HepG2 (cell line): Measurements from ENCODE around the gene PKIG. TPM values are rescaled to one million over a fixed set of nuclear protein-coding genes. Genes with fewer than 3 reads are reported as not detected.

ENCODE experiments used
- CC2D1A ChIP-seq: sonication (generic); formaldehyde crosslinking; IDR thresholded peaks from 2 replicates; pipeline ENCODE4 v1.8.1; 2023; ENCODE audit warnings: mild to moderate bottlenecking, missing genetic modification reagents
- ELF1 ChIP-seq: sonication (generic); formaldehyde crosslinking; IDR thresholded peaks from 2 replicates; pipeline ENCODE4 v1.4.0; 2020; ENCODE audit warnings: missing genetic modification reagents
- HDAC1 ChIP-seq: sonication (generic); formaldehyde crosslinking; IDR thresholded peaks from 2 replicates; pipeline ENCODE4 v1.5.1; 2020; ENCODE audit warnings: mild to moderate bottlenecking, missing genetic modification reagents
- HMG20A ChIP-seq: IDR thresholded peaks from 2 replicates; pipeline ENCODE4 v1.6.1; 2016; ENCODE audit warnings: borderline replicate concordance
- HNRNPLL ChIP-seq: fragments of 200-400 bp; formaldehyde crosslinking; IDR thresholded peaks from 2 replicates; pipeline ENCODE4 v1.6.1; 2017; ENCODE audit warnings: mild to moderate bottlenecking, low read depth, low read length; ENCODE audit not compliant: poor library complexity, severe bottlenecking
- RAD21 ChIP-seq: fragments of 450-650 bp; formaldehyde crosslinking; IDR thresholded peaks from 2 replicates; pipeline ENCODE4 v1.5.0; 2020; ENCODE audit warnings: mild to moderate bottlenecking
- SMARCE1 ChIP-seq: fragments of 450-650 bp; IDR thresholded peaks from 2 replicates; pipeline ENCODE4 v1.6.1; 2017; ENCODE audit warnings: borderline replicate concordance
- SOX6 ChIP-seq, 2 experiments: fragments of 450-650 bp in 1 of 2; sonication (generic) in 1 of 2; formaldehyde crosslinking in 1 of 2; IDR thresholded peaks; 2 replicates each; pipeline versions ENCODE4 v1.4.0 to v1.6.1; 2017 to 2020; ENCODE audit warnings: antibody characterized with exemption in 1 of 2, mild to moderate bottlenecking in 1 of 2, missing genetic modification reagents in 1 of 2
- ZNF12 ChIP-seq: sonication (generic); formaldehyde crosslinking; IDR thresholded peaks from 2 replicates; pipeline ENCODE4 v1.5.0; 2020; ENCODE audit warnings: missing genetic modification reagents
- ZNF160 ChIP-seq: sonication (generic); formaldehyde crosslinking; IDR thresholded peaks from 2 replicates; pipeline ENCODE4 v1.8.0; 2022; ENCODE audit warnings: mild to moderate bottlenecking, inconsistent platforms, missing genetic modification reagents
- ZNF33A ChIP-seq: sonication (generic); formaldehyde crosslinking; IDR thresholded peaks from 2 replicates; pipeline ENCODE4 v1.5.1; 2020; ENCODE audit warnings: missing genetic modification reagents, mild to moderate bottlenecking, moderate library complexity, borderline replicate concordance
- ZNF343 ChIP-seq: sonication (generic); formaldehyde crosslinking; IDR thresholded peaks from 2 replicates; pipeline ENCODE4 v1.4.0; 2020; ENCODE audit warnings: mild to moderate bottlenecking, missing genetic modification reagents
- ZNF598 ChIP-seq: sonication (generic); formaldehyde crosslinking; IDR thresholded peaks from 2 replicates; pipeline ENCODE4 v1.5.1; 2020; ENCODE audit warnings: mild to moderate bottlenecking, missing genetic modification reagents, borderline replicate concordance
- ZNF883 ChIP-seq: sonication (generic); formaldehyde crosslinking; IDR thresholded peaks from 2 replicates; pipeline ENCODE4 v1.5.1; 2020; ENCODE audit warnings: mild to moderate bottlenecking, missing genetic modification reagents; ENCODE audit errors: not compliant biosample characterization
- polyA plus RNA-seq, 8 experiments: library from polyadenylated mRNA; depleted of rRNA in 3 of 8; stranded (reverse) in 7 of 8; unstranded in 1 of 8; fragments of >200 nt; fragmentation: Illumina TruSeq in 4 of 8; extraction: Trizol in 4 of 8; gene quantifications; 2 replicates each; pipeline versions ENCODE4 v1.2.1 to v1.2.3, GENCODE V29; 2011 to 2016; ENCODE audit warnings: low read depth in 4 of 8, missing spikeins in 1 of 8, mixed read lengths in 1 of 8; ENCODE audit not compliant: insufficient read depth in 1 of 8
- total RNA-seq, 5 experiments: library from RNA; depleted of rRNA; stranded (reverse); fragments of >200 nt; fragmentation: Illumina TruSeq; extraction: Trizol; gene quantifications; 2 replicates each; pipeline ENCODE4 v1.2.3, GENCODE V29; 2016; ENCODE audit warnings: low read depth in 1 of 5
- TF ChIP-seq, protein P1 (sequence below): sonication (generic); formaldehyde crosslinking; conservative IDR thresholded peaks from 2 replicates; pipeline ENCODE4 v1.8.0; 2022; ENCODE audit warnings: low read depth, missing genetic modification reagents
- TF ChIP-seq, protein P2 (sequence below): sonication (generic); formaldehyde crosslinking; IDR thresholded peaks from 2 replicates; pipeline ENCODE4 v1.4.0; 2020; ENCODE audit warnings: missing genetic modification reagents, borderline replicate concordance
- TF ChIP-seq, protein P3 (sequence below): sonication (generic); formaldehyde crosslinking; IDR thresholded peaks from 2 replicates; pipeline ENCODE4 v1.4.0; 2020; ENCODE audit warnings: mild to moderate bottlenecking, missing genetic modification reagents
- TF ChIP-seq, protein P4 (sequence below): sonication (generic); formaldehyde crosslinking; IDR thresholded peaks from 2 replicates; pipeline ENCODE4 v1.4.0; 2020; ENCODE audit warnings: mild to moderate bottlenecking, missing genetic modification reagents
- TF ChIP-seq, protein P5 (sequence below): sonication (generic); formaldehyde crosslinking; IDR thresholded peaks from 2 replicates; pipeline ENCODE4 v1.5.0; 2020; ENCODE audit warnings: mild to moderate bottlenecking, missing genetic modification reagents

Gene PKIG
- total and polyA plus RNA-seq, 2 of the 13 experiments (the other 11 are each of a cell fraction or from before 2014, with no cell fraction given): 30.8 to 44.5 TPM

DNA sequence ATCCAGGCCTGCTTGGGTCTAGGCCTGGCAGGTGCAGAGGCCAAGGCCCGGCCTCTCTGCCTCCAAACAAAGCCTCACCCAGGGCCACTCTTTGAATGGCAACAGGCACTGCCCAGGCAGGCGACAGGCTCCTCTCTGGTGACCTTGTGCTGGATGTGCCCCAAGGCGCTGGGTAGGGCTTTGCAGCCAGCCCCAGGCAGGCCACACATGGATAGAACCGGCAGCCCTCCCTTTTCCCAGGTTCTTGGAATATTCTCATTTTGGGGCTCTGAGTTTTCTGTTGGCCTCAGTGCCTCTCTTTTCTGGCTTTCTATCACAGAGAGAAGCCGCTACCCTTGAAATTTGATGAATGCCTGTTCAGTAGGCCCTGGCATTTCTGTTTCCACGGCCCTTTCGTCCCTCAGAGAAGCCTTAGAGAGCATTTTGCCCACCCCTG lies 18.9 kb downstream of the PKIG start (continued):
- TF ChIP-seq ZNF343 (CRISPR knock-in tag): no peak
- TF ChIP-seq, protein P1, sequence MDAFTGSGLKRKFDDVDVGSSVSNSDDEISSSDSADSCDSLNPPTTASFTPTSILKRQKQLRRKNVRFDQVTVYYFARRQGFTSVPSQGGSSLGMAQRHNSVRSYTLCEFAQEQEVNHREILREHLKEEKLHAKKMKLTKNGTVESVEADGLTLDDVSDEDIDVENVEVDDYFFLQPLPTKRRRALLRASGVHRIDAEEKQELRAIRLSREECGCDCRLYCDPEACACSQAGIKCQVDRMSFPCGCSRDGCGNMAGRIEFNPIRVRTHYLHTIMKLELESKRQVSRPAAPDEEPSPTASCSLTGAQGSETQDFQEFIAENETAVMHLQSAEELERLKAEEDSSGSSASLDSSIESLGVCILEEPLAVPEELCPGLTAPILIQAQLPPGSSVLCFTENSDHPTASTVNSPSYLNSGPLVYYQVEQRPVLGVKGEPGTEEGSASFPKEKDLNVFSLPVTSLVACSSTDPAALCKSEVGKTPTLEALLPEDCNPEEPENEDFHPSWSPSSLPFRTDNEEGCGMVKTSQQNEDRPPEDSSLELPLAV (CRISPR knock-in tag): no peak
- TF ChIP-seq, protein P2, sequence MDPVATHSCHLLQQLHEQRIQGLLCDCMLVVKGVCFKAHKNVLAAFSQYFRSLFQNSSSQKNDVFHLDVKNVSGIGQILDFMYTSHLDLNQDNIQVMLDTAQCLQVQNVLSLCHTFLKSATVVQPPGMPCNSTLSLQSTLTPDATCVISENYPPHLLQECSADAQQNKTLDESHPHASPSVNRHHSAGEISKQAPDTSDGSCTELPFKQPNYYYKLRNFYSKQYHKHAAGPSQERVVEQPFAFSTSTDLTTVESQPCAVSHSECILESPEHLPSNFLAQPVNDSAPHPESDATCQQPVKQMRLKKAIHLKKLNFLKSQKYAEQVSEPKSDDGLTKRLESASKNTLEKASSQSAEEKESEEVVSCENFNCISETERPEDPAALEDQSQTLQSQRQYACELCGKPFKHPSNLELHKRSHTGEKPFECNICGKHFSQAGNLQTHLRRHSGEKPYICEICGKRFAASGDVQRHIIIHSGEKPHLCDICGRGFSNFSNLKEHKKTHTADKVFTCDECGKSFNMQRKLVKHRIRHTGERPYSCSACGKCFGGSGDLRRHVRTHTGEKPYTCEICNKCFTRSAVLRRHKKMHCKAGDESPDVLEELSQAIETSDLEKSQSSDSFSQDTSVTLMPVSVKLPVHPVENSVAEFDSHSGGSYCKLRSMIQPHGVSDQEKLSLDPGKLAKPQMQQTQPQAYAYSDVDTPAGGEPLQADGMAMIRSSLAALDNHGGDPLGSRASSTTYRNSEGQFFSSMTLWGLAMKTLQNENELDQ: no peak
- no peak for TF ChIP-seq ZNF883 (CRISPR knock-in tag)
- TF ChIP-seq, protein P3, sequence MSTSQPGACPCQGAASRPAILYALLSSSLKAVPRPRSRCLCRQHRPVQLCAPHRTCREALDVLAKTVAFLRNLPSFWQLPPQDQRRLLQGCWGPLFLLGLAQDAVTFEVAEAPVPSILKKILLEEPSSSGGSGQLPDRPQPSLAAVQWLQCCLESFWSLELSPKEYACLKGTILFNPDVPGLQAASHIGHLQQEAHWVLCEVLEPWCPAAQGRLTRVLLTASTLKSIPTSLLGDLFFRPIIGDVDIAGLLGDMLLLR (CRISPR knock-in tag): 0 out of 2 replicates have a peak, but pooled peaks have one; percentile 33
- TF ChIP-seq ZNF598 (CRISPR knock-in tag): no peak
- TF ChIP-seq HNRNPLL: peak; percentile 19
- no peak for TF ChIP-seq SMARCE1
- TF ChIP-seq HDAC1 (CRISPR knock-in tag): no peak
- no peak for TF ChIP-seq ZNF12 (CRISPR knock-in tag)
- no peak for TF ChIP-seq SOX6 (IDR thresholded peaks at IDR 0.05)
- 0 out of 2 replicates have a peak, but pooled peaks have one; percentile 3 for TF ChIP-seq SOX6 (CRISPR knock-in tag; IDR thresholded peaks at IDR 0.05)
- TF ChIP-seq, protein P4, sequence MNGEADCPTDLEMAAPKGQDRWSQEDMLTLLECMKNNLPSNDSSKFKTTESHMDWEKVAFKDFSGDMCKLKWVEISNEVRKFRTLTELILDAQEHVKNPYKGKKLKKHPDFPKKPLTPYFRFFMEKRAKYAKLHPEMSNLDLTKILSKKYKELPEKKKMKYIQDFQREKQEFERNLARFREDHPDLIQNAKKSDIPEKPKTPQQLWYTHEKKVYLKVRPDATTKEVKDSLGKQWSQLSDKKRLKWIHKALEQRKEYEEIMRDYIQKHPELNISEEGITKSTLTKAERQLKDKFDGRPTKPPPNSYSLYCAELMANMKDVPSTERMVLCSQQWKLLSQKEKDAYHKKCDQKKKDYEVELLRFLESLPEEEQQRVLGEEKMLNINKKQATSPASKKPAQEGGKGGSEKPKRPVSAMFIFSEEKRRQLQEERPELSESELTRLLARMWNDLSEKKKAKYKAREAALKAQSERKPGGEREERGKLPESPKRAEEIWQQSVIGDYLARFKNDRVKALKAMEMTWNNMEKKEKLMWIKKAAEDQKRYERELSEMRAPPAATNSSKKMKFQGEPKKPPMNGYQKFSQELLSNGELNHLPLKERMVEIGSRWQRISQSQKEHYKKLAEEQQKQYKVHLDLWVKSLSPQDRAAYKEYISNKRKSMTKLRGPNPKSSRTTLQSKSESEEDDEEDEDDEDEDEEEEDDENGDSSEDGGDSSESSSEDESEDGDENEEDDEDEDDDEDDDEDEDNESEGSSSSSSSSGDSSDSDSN (CRISPR knock-in tag): 0 out of 2 replicates have a peak, but pooled peaks have one; percentile 20
- TF ChIP-seq, protein P5, sequence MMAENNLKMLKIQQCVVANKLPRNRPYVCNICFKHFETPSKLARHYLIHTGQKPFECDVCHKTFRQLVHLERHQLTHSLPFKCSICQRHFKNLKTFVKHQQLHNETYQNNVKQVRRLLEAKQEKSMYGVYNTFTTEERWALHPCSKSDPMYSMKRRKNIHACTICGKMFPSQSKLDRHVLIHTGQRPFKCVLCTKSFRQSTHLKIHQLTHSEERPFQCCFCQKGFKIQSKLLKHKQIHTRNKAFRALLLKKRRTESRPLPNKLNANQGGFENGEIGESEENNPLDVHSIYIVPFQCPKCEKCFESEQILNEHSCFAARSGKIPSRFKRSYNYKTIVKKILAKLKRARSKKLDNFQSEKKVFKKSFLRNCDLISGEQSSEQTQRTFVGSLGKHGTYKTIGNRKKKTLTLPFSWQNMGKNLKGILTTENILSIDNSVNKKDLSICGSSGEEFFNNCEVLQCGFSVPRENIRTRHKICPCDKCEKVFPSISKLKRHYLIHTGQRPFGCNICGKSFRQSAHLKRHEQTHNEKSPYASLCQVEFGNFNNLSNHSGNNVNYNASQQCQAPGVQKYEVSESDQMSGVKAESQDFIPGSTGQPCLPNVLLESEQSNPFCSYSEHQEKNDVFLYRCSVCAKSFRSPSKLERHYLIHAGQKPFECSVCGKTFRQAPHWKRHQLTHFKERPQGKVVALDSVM (CRISPR knock-in tag): peak; percentile 86
- TF ChIP-seq ZNF160 (CRISPR knock-in tag): no peak
- TF ChIP-seq ZNF33A: no peak
- 0 out of 2 replicates have a peak, but pooled peaks have one; percentile 6 for TF ChIP-seq ELF1 (CRISPR knock-in tag)
- no peak for TF ChIP-seq RAD21 (CRISPR knock-in tag)
- no peak for TF ChIP-seq HMG20A (CRISPR knock-in tag)
- no peak for TF ChIP-seq CC2D1A (CRISPR knock-in tag)
